NCI-H2107 treated with DMSO at 0.1 percent for 48 hours (cell line): ENCODE measurements around the gene G6PC3.
A peak's percentile ranks its signal among the peaks of the same experiment; 100 is the strongest.

ENCODE experiments used
- DNase-seq: peaks from one replicate; lab custom pipeline; 2025; ENCODE audit not compliant: unreplicated experiment; lab: John Stamatoyannopoulos, UW

G6PC3 gene

DNA sequence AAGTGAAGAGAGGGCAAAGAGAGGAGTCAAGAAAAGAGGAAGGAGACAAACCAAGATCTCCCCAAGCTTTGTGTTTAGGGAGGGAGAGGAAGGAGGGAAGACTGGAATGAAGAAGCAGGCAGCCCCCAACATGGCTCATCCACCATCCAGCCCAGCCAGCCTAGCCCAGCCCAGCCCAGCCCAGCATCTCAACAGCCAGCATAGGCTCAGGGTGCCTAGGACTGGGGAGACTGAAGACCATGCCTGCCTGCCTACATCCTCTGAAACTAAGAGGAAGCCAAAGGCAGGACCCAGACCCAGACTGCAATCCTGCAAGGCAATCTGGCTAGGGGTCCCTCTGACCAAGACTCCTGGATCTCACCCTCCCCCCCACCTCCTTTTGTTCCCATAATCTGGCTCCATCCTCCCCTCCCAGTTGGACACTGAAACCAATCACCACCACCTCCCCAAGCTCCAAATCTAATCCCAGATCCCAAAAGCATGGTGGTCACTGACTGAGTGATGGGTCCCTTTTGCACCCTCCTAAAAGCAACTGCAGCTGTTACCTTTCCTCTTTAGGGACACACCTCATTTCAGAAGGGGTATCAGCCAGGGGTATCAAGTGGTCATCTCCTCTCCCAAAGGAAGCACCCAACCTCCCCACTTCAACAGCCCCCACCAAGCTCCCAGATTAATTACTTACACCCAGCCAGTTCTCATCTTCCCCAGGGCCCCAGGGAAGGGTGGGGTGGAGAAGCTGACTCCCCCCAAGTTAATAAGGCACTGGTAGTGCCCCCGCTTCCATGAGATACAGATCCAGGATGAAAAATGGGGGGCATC lies 51.7 kb downstream of the G6PC3 start:
- DNase-seq, result no peak

DNA sequence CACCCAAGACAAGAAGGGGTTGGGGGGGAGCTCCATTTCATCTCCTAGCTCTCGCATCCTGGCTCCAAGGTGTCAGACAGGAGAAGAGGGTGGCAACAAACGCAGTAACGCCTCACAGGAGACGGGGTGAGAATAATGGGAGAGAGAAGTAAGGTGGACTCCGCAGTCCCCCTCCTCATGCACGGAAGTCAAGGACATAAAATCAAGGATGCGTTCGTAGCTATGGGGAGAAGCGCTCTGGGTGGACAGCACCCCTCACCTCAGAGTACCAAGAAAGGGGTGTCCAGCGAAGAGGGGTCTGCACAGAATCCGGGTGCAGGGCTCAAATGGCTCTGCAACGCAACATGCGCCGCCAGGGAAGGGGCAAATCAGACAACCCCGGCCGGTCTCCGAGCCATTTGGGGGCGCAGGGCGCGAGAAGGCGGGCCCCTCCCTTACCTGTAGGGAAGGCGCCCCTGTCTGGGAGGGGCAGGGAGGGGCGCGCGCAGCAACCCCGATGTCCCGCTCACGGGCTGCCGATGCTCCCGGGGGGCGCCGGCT lies 52.4 kb downstream of the G6PC3 start:
- no peak for DNase-seq

DNA sequence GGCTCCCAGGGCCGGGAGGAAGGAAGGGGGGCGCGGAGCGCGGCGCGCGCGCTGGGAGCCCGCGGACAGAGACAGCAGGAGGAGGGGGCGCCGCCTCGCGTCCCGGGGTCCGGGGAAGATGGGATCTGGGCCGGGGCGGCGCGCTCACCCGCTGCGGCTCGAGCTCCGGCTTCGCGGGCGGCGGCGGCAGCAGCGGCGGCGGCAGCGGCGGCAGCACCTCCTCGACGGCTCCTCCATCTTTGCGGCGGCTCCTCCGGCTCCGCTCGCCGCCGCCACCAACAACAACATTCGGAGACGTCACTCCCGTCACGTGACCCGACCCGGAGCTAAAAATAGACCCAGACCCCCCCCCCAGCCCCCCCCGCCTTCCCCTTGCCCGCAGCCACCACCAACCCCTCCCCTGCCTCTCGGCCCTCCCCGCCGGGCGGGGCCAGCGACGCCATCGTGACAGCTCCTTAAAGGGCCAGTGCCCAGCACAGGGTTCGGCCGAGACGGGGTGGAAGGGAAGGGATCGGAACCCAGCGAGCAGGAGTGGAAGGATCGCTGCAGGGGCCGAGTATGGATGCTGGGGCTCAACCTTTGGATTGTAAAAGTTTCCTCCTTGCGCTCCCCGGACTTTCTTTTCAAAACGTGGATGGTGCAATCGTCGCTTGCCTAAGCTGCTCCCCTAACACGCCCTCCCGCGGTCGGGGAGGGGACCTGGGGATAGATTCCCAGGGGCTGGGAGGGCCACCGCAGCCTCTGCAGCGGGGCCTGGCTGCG lies 53.0 kb downstream of the G6PC3 start, which contains the start of gene HDAC5:
Gene HDAC5, minus strand, starts transcription at position 286 of the 762 bp plus-strand sequence. CDS start 6,126 bp downstream, outside the sequence.
- peak; percentile 83 for DNase-seq

DNA sequence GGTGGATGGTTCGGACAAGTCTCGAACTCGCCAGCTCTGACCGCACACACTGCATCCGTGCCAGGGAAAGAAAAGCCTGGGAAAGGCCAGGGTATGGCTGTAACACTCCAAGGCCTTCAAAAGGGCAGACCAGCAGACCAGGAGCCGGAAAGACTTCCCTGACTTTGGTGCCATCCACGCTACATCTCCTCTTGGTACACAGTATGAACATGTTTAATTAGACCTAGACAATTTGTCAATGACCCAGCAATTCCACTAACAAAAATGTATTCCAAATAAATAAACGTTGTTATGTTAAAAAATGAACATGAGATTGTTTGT lies 53.5 kb downstream of the G6PC3 start:
- no peak for DNase-seq
